GM12873 (cell line): ENCODE results near the gene CCNT2.

Experiments used
- CTCF ChIP-seq: IDR thresholded peaks from 2 replicates; pipeline ENCODE4 v1.5.1; 2012; ENCODE audit warnings: low read depth, mild to moderate bottlenecking, moderate library complexity, low read length, control low read depth; ENCODE audit not compliant: insufficient read depth; ENCODE audit errors: missing control alignments

Gene CCNT2

DNA sequence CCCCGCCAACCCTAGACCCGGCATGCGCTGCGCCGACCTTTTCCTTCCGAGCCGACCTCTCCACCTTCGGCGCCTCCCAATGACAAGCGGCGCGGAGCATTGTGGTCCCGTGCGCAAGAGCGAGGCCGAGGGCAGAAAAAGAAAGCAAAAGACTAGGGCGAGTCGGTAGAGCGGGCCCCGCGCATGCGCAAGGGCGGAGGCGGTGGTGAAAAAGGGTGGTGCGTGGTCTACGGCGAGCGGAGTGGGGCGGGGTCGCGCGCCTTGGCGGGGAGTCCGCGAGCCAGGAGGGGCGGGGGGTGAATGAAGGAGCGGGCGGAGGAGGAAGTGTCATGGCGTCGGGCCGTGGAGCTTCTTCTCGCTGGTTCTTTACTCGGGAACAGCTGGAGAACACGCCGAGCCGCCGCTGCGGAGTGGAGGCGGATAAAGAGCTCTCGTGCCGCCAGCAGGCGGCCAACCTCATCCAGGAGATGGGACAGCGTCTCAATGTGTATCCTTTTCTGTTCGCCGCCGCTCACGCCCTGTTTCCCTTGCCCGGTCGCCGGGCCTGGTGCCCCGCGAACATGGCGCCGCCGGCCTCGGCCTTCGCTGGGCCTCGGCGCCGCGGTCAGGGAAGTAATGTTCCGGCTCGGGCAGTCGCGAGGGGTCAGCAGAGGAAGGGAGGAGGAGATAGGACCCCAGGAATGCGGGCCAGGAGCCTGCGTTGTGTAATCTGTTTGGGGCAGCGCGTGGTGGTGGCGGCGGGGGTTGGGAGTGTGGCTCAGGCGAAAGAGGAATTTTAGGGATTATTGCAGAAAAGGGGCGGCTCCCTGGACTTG is at the start of gene CCNT2:
TSS of gene CCNT2 (plus strand) at position 297 of the 815 bp plus-strand sequence. CDS start at position 330, 33 bp downstream.
- no peak for TF ChIP-seq CTCF

DNA sequence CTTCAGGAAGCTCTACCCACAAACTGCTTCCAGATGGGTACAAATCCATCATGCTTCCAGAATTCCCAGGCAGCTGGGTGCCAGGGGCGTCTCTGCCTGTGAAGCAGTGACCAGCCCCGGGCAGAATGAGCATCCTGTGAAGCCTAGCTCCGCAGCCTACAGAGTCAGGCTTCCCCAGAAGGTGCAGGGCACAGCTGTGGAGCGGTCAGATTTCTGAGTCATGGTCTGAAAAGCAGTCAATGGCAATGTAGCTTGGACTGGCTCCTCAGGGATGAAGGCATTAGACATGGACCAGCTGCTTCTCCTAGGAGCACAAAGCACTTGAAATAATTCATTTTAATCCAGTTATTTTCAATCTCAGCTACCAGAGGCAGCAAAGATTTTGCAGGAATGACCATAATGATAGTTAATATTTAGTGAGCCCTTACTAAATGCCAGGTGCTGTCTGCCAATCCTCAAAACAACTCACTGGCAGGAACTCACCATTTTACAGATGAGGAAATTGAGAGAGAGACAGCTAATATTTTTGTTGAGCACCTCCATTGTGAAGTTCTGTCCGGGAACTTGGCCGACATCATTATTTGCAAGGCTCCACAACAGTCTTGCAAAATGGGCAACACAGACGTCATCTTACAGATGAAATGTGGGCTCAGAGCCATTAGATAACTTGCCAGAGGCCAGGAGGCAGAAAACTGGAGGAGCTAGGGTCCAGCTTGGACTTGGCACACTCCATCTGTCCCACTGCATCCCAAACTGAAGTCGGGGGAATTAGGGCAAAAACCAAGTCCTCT is 48.5 kb upstream of the CCNT2 start:
- TF ChIP-seq CTCF = no peak

- no peak for TF ChIP-seq CTCF
Observed at GRCh38 chr2:134873152-134873551, 45.5 kb upstream of the CCNT2 start.

- no peak for TF ChIP-seq CTCF
Observed at GRCh38 chr2:134875309-134875708, 43.3 kb upstream of the CCNT2 start.

DNA sequence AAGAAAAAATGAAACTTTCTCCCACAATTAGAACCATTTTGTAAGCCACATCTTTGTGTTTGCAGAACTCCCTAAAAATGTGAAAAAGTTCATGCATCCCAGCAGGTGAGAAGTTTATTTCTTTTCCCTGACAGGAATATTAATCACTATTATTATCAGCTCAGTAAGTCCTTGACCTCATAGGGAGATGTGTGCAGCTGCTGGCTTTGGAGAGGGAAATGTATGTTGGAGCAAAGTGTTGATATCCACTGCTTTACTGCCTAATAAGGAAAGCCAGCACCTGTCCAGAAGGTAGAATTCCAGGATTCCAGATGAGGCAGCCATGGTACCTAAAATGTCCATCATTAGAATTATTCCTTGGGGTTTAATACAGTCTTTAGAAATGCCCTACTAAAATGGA is 35.8 kb upstream of the CCNT2 start:
- no peak for TF ChIP-seq CTCF

- no peak for TF ChIP-seq CTCF
Observed at GRCh38 chr2:134883552-134884293, 34.9 kb upstream of the CCNT2 start.

DNA sequence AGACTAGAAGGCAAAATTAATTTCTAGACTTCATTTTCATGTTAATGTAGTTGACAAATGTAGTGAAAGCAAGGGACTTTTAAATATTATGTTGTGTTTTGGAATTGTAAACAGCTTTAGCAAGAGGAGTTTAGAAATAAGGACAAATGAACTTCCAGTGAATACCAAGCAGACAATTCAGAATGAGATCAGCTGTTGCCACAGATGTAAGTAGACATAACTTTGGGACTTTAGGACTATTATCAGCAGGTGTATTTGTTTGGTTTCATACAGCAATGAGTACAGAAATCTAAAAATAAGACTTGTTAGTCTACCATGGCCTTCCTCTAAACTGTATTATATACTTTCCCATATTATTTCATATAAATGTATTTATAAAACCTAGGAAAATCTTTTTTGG is 34.2 kb upstream of the CCNT2 start:
- no peak for TF ChIP-seq CTCF
